H1 (cell line): ENCODE results near the gene NCOA5. TPM values are rescaled to one million over a fixed set of nuclear protein-coding genes. Genes with fewer than 3 reads are reported as not detected.

Experiments used
- CTCF ChIA-PET: fragments of 300-600 bp; sonication (Branson Sonifier 250); formaldehyde crosslinking; loops from one replicate; lab custom pipeline; 2021; ENCODE audit not compliant: partially characterized antibody; lab: Charles Lee
- POLR2A ChIA-PET: fragments of 300-600 bp; sonication (Branson Sonifier 250); formaldehyde crosslinking; loops from one replicate; lab custom pipeline; 2021; ENCODE audit warnings: inconsistent platforms; ENCODE audit not compliant: partially characterized antibody; lab: Charles Lee
- DNase-seq, 2 experiments: peaks; one replicate each; pipeline versions ENCODE4 v3.0.0 to v3.0.0-alpha.2; 2010 to 2022; ENCODE audit warnings: low spot score in 2 of 2, low read depth in 1 of 2, mixed read lengths in 1 of 2
- FAIRE-seq: peaks from 2 replicates; lab custom pipeline; 2011; peaks lifted over from hg19 to GRCh38; lab: Jason Lieb, UNC
- H2AFZ ChIP-seq: 2 replicates; pipeline ENCODE4 v1.8.1; 2012; ENCODE audit warnings: low read length, inconsistent platforms
- H2AK5ac ChIP-seq: 2 replicates; pipeline ENCODE4 v1.6.1; 2013; ENCODE audit warnings: low read depth, low read length
- H2BK120ac ChIP-seq: replicated peaks from 2 replicates; pipeline ENCODE3; 2013; ENCODE audit warnings: low read depth, low read length, inconsistent platforms
- H2BK12ac ChIP-seq: 2 replicates; pipeline ENCODE4 v1.6.1; 2013; ENCODE audit warnings: low read depth, low read length
- H2BK15ac ChIP-seq: 2 replicates; pipeline ENCODE4 v1.6.1; 2013; ENCODE audit warnings: low read length
- H2BK20ac ChIP-seq: 2 replicates; pipeline ENCODE4 v1.6.1; 2013; ENCODE audit warnings: low read length
- H2BK5ac ChIP-seq: 2 replicates; pipeline ENCODE4 v1.6.1; 2013; ENCODE audit warnings: low read depth, low read length
- H3K14ac ChIP-seq: 2 replicates; pipeline ENCODE4 v1.6.1; 2013; ENCODE audit warnings: inconsistent platforms; ENCODE audit not compliant: insufficient read length
- H3K18ac ChIP-seq: 2 replicates; pipeline ENCODE4 v1.6.1; 2013; ENCODE audit warnings: low read length; ENCODE audit errors: extremely low read depth
- H3K23ac ChIP-seq: 2 replicates; pipeline ENCODE4 v1.6.1; 2013; ENCODE audit warnings: inconsistent platforms; ENCODE audit not compliant: insufficient read length
- H3K23me2 ChIP-seq: 2 replicates; pipeline ENCODE4 v1.6.1; 2013; ENCODE audit warnings: low read depth, low read length
- H3K27ac ChIP-seq: 2 replicates; pipeline ENCODE4 v1.6.1; 2011; ENCODE audit warnings: low read depth, low read length, inconsistent platforms
- H3K27me3 ChIP-seq, 4 experiments: replicated peaks in 1 of 4; 1 replicate in 1 of 4; 2 replicates in 3 of 4; pipeline versions ENCODE4 v1.6.1 to v1.8.1; 2011 to 2013; ENCODE audit warnings: low read length in 3 of 4, mild to moderate bottlenecking in 3 of 4, inconsistent platforms in 2 of 4, mixed read lengths in 2 of 4, moderate library complexity in 1 of 4; ENCODE audit not compliant: control insufficient read depth in 3 of 4, insufficient read depth in 3 of 4; ENCODE audit errors: extremely low read depth in 1 of 4
- H3K36me3 ChIP-seq, 4 experiments: 2 replicates each; pipeline versions ENCODE4 v1.6.1 to v1.8.1; 2011 to 2013; ENCODE audit warnings: mild to moderate bottlenecking in 4 of 4, low read length in 3 of 4, moderate library complexity in 2 of 4, control low read depth in 1 of 4, inconsistent platforms in 1 of 4; ENCODE audit not compliant: insufficient read depth in 4 of 4, control insufficient read depth in 2 of 4
- H3K4ac ChIP-seq: replicated peaks from 2 replicates; pipeline ENCODE3; 2013; ENCODE audit warnings: low read length, low read depth, mixed read lengths, inconsistent platforms; ENCODE audit not compliant: insufficient read length
- H3K4me1 ChIP-seq, 4 experiments: replicated peaks in 1 of 4; 1 replicate in 1 of 4; 2 replicates in 3 of 4; pipeline versions ENCODE4 v1.6.1 to v1.8.1; 2011 to 2013; ENCODE audit warnings: low read length in 3 of 4, inconsistent platforms in 2 of 4, mixed read lengths in 1 of 4; ENCODE audit not compliant: insufficient read depth in 4 of 4, control insufficient read depth in 3 of 4
- H3K4me2 ChIP-seq, 2 experiments: 2 replicates each; pipeline versions ENCODE4 v1.6.1 to v1.8.1; 2011 to 2013; ENCODE audit warnings: low read depth in 2 of 2, low read length in 2 of 2, control low read depth in 1 of 2, inconsistent platforms in 1 of 2, mild to moderate bottlenecking in 1 of 2; ENCODE audit not compliant: insufficient read depth in 1 of 2
- H3K4me3 ChIP-seq, 4 experiments: fragments of 200-600, 300-600 bp in 1 of 4; sonication (generic), shearing (Covaris generic), sonication (Bioruptor Twin) in 1 of 4; 2 replicates each; pipeline versions ENCODE4 v1.5.1 to v1.8.1; 2011 to 2016; ENCODE audit warnings: low read length in 4 of 4, low read depth in 3 of 4, control low read depth in 2 of 4, inconsistent platforms in 2 of 4, mild to moderate bottlenecking in 2 of 4, mixed read lengths in 1 of 4, moderate library complexity in 1 of 4; ENCODE audit not compliant: insufficient read depth in 2 of 4; ENCODE audit errors: extremely low read depth in 1 of 4
- H3K56ac ChIP-seq: replicated peaks from 2 replicates; pipeline ENCODE3; 2013; ENCODE audit warnings: low read depth, mild to moderate bottlenecking, mixed read lengths, low read length, inconsistent platforms; ENCODE audit not compliant: insufficient read length
- H3K79me1 ChIP-seq: 2 replicates; pipeline ENCODE4 v1.6.1; 2013; ENCODE audit warnings: low read depth, low read length, control low read depth
- H3K79me2 ChIP-seq, 2 experiments: 2 replicates each; pipeline versions ENCODE4 v1.6.1 to v1.8.1; 2012 to 2013; ENCODE audit warnings: low read length in 2 of 2, mild to moderate bottlenecking in 2 of 2, inconsistent platforms in 1 of 2; ENCODE audit not compliant: insufficient read depth in 2 of 2, control insufficient read depth in 1 of 2
- H3K9ac ChIP-seq, 4 experiments: replicated peaks in 1 of 4; 1 replicate in 1 of 4; 2 replicates in 3 of 4; pipeline versions ENCODE4 v1.6.1 to v1.8.1; 2011 to 2013; ENCODE audit warnings: low read depth in 3 of 4, low read length in 3 of 4, control low read depth in 2 of 4, mild to moderate bottlenecking in 2 of 4, moderate library complexity in 2 of 4, inconsistent platforms in 1 of 4; ENCODE audit errors: extremely low read depth in 1 of 4
- H3K9me3 ChIP-seq, 2 experiments: 2 replicates each; pipeline versions ENCODE4 v1.6.1 to v1.8.1; 2012 to 2013; ENCODE audit warnings: mild to moderate bottlenecking in 2 of 2, moderate library complexity in 2 of 2, control low read depth in 1 of 2, inconsistent platforms in 1 of 2, low read depth in 1 of 2, low read length in 1 of 2, mixed read lengths in 1 of 2; ENCODE audit not compliant: insufficient read depth in 2 of 2
- H4K20me1 ChIP-seq, 2 experiments: replicated peaks in 1 of 2; 2 replicates each; pipeline versions ENCODE3 to v1.8.1; 2011 to 2013; ENCODE audit warnings: inconsistent platforms in 2 of 2, low read length in 2 of 2, mild to moderate bottlenecking in 1 of 2; ENCODE audit not compliant: insufficient read depth in 2 of 2, control insufficient read depth in 1 of 2
- H4K5ac ChIP-seq: 2 replicates; pipeline ENCODE4 v1.6.1; 2013; ENCODE audit warnings: low read length, low read depth, mixed read lengths, inconsistent platforms; ENCODE audit not compliant: insufficient read length
- H4K8ac ChIP-seq: 2 replicates; pipeline ENCODE4 v1.8.0; 2013; ENCODE audit warnings: mild to moderate bottlenecking, moderate library complexity, low read length, inconsistent platforms; ENCODE audit not compliant: insufficient read depth; ENCODE audit errors: extremely low read depth
- H4K91ac ChIP-seq: replicated peaks from 2 replicates; pipeline ENCODE3; 2013; ENCODE audit warnings: low read length, mixed read lengths, inconsistent platforms; ENCODE audit not compliant: insufficient read length
- CHD2 ChIP-seq: IDR thresholded peaks from 2 replicates; pipeline ENCODE4 v1.6.1; 2012; ENCODE audit warnings: low read length, improper control_type of control experiment
- YY1 ChIP-seq: IDR thresholded peaks from 2 replicates; pipeline ENCODE4 v1.6.1; 2011; ENCODE audit warnings: low read depth, mild to moderate bottlenecking, low read length
- WGBS, 2 experiments: shearing (Covaris generic) in 1 of 2; methylation state at CpG; one replicate each; pipeline versions ENCODE4 v1.1.6 to v1.1.7; 2013 to 2015; ENCODE audit warnings: low lambda C conversion rate in 2 of 2, mixed read lengths in 2 of 2, inconsistent platforms in 1 of 2, low coverage in 1 of 2, missing lambda C conversion rate in 1 of 2; ENCODE audit not compliant: insufficient replicate concordance in 2 of 2, insufficient coverage in 1 of 2, insufficient read length in 1 of 2; ENCODE audit errors: extremely low coverage in 1 of 2, missing lambda C conversion rate in 1 of 2; 5-methylcytosine and 5-hydroxymethylcytosine counted together
- polyA plus RNA-seq, 7 experiments: library from polyadenylated mRNA; depleted of rRNA in 3 of 7; stranded (reverse) in 5 of 7; unstranded in 2 of 7; fragments of >200 nt in 5 of 7; fragments of 200-250 nt in 2 of 7; gene quantifications; 1 replicate in 5 of 7; 2 replicates in 1 of 7; 4 replicates in 1 of 7; pipeline versions ENCODE4 v1.2.1 to v1.2.3, GENCODE V29; 2011 to 2013; ENCODE audit warnings: missing spikeins in 2 of 7, mixed read lengths in 2 of 7
- total RNA-seq: library from RNA; stranded (reverse); fragmentation: NEBNext Ultra II Directional; extraction: Animal tissue kit (Norgen Biotek cat#: 25700); gene quantifications from 2 replicates; pipeline ENCODE4 v1.2.1, GENCODE V29; 2021

The NCOA5 gene
- total and polyA plus RNA-seq, 2 of the 8 experiments (the other 6 are each of a cell fraction or from before 2014, with no cell fraction given) = 20.4 to 29.0 TPM

DNA sequence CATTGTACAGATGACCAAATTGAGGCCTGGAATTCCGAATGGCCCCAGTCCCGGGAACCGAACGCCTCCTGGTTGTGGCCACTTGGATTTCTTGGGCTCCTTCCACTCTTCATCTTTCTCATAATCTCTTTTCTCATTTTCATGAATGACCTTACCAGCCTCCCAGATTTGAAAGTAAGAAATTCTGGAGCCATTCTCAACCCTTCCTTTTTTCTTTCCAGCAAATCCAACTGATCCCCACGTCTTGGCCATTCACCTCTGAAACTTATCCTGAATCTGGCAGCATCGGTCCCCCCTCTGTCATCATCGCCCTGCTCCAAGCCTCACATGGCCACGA, 66.6 kb downstream of the NCOA5 start:
- Histone ChIP-seq H3K4me3 (peak overlapping the region in 3 of 4 experiments; percentile 51 to 80 (median 62); a peak in 3 of 8 replicates), H3K27me3 (peaks cover 5 to 51% (median 21%) of the 10 kb centered on the region in 4 experiments)
- TF ChIP-seq CHD2 (no peak), YY1 (no peak)

More for the DNA sequence above, 66.6 kb downstream of the NCOA5 start:
- no peaks in the 10 kb centered on the region for H3K9me3 ChIP-seq
- peak overlapping the region in 1 of 2 experiments; percentile 95; a peak in 2 of 4 replicates for H3K4me2 ChIP-seq
- no peaks in the 10 kb centered on the region for H3K36me3 ChIP-seq
- no peaks in the 10 kb centered on the region for H3K79me1 ChIP-seq
- peaks cover 8% of the 10 kb centered on the region for H3K23me2 ChIP-seq
- no peak overlapping the region for H4K8ac ChIP-seq
- H3K4me1 ChIP-seq = no peaks in the 10 kb centered on the region; a peak in 1 of 7 replicates
- H2BK120ac ChIP-seq = no peak overlapping the region
- no peak overlapping the region for H3K27ac ChIP-seq
- H3K56ac ChIP-seq = peak overlapping the region; percentile 35
- no peak overlapping the region for H2AK5ac ChIP-seq
- no peak overlapping the region for H2AFZ ChIP-seq
- H3K18ac ChIP-seq = no peak overlapping the region
- H2BK20ac ChIP-seq = no peak overlapping the region
- H3K14ac ChIP-seq = no peak overlapping the region
- 35% methylated on average over 8 of the region's 8 CpGs; no CpG with 5 or more reads in 1 of the 2 experiments for WGBS, 2 experiments
- H4K91ac ChIP-seq = no peak overlapping the region
- H2BK5ac ChIP-seq = no peak overlapping the region
- H2BK15ac ChIP-seq = no peak overlapping the region
- no peak overlapping the region for H3K9ac ChIP-seq
- no peak overlapping the region for H4K5ac ChIP-seq
- POLR2A ChIA-PET = interaction anchor here (0.9 to 1.9 kb wide), 9 partner anchors 9 to 89 kb away, joined by 3 to 6 read pairs (median 3); partner anchors contain the start of genes PCIF1 and ZNF335
- no peak for FAIRE-seq
- no peaks in the 10 kb centered on the region for H3K79me2 ChIP-seq
- H2BK12ac ChIP-seq = no peak overlapping the region
- no peak overlapping the region for H3K4ac ChIP-seq
- CTCF ChIA-PET = interaction anchor here (0.7 to 4.7 kb wide), 42 partner anchors 9 to 533 kb away, joined by 3 to 50 read pairs (median 4); partner anchors contain the start of gene CD40
- H3K23ac ChIP-seq = no peak overlapping the region
- no peak for DNase-seq
- H4K20me1 ChIP-seq = peaks cover 0 to 13% of the 10 kb centered on the region in 2 experiments
